Smooth muscle cell (in vitro differentiated cells): ENCODE measurements around the gene PDE6H. TPM values are rescaled to one million over a fixed set of nuclear protein-coding genes. Genes with fewer than 3 reads are reported as not detected.

Experiments
- DNase-seq: peaks from one replicate; lab custom pipeline; 2025; ENCODE audit not compliant: unreplicated experiment; lab: John Stamatoyannopoulos, UW
- H2AFZ ChIP-seq: fragments of 200-600 bp; sonication (generic); 2 replicates; pipeline ENCODE4 v1.6.0; 2016; ENCODE audit warnings: antibody characterized with exemption, low read depth, mild to moderate bottlenecking
- H3F3A ChIP-seq: fragments of 200-600 bp; sonication (generic); 2 replicates; pipeline ENCODE4 v1.6.0; 2017; ENCODE audit warnings: antibody characterized with exemption, low read depth
- H3K27ac ChIP-seq: fragments of 200-600 bp; sonication (generic); 2 replicates; pipeline ENCODE4 v1.5.1; 2016; ENCODE audit warnings: low read depth, mild to moderate bottlenecking
- H3K27me3 ChIP-seq: fragments of 200-600 bp; sonication (generic); 2 replicates; pipeline ENCODE4 v1.6.1; 2016; ENCODE audit warnings: low read depth, mild to moderate bottlenecking
- H3K36me3 ChIP-seq: fragments of 200-600 bp; sonication (generic); 2 replicates; pipeline ENCODE4 v1.5.1; 2016; ENCODE audit warnings: low read depth
- H3K4me1 ChIP-seq: fragments of 200-600 bp; sonication (generic); 2 replicates; pipeline ENCODE4 v1.5.1; 2016; ENCODE audit warnings: low read depth
- H3K4me2 ChIP-seq: fragments of 200-600 bp; sonication (generic); 2 replicates; pipeline ENCODE4 v1.6.0; 2016; ENCODE audit warnings: mild to moderate bottlenecking
- H3K4me3 ChIP-seq: fragments of 200-600 bp; sonication (generic); 2 replicates; pipeline ENCODE4 v1.5.1; 2016; ENCODE audit warnings: mild to moderate bottlenecking
- H3K79me2 ChIP-seq: fragments of 200-600 bp; sonication (generic); 2 replicates; pipeline ENCODE4 v1.6.0; 2016; ENCODE audit warnings: low read depth, mild to moderate bottlenecking
- H3K9ac ChIP-seq: fragments of 200-600 bp; sonication (generic); 2 replicates; pipeline ENCODE4 v1.6.0; 2016; ENCODE audit warnings: low read depth
- H3K9me3 ChIP-seq: fragments of 200-600 bp; sonication (generic); replicated peaks from 2 replicates; pipeline ENCODE4 v1.5.1; 2016; ENCODE audit warnings: low read depth
- H4K20me1 ChIP-seq: fragments of 200-600 bp; sonication (generic); 2 replicates; pipeline ENCODE4 v1.6.0; 2016; ENCODE audit warnings: low read depth
- WGBS: methylation state at CpG from one replicate; pipeline ENCODE4 v1.1.7; 2016; ENCODE audit warnings: low lambda C conversion rate; 5-methylcytosine and 5-hydroxymethylcytosine counted together
- polyA plus RNA-seq: library from polyadenylated mRNA; unstranded; fragments of >200 nt; fragmentation: Nextera tagmentation; extraction: Ambion mirVana; gene quantifications from 2 replicates; pipeline ENCODE4 v1.2.1, GENCODE V29; 2016
- total RNA-seq: library from RNA; depleted of rRNA; stranded (reverse); fragments of >200 nt; gene quantifications from 2 replicates; pipeline ENCODE4 v1.2.3, GENCODE V29; 2014
- TF ChIP-seq, protein P1 (sequence below): fragments of 200-600 bp; sonication (generic); IDR thresholded peaks from 2 replicates; pipeline ENCODE4 v1.5.1; 2017; ENCODE audit warnings: borderline replicate concordance, mild to moderate bottlenecking, antibody characterized with exemption; ENCODE audit not compliant: insufficient read depth, poor library complexity, severe bottlenecking

Gene PDE6H
- total and polyA plus RNA-seq, 2 experiments from 2014 or later, result not detected

DNA sequence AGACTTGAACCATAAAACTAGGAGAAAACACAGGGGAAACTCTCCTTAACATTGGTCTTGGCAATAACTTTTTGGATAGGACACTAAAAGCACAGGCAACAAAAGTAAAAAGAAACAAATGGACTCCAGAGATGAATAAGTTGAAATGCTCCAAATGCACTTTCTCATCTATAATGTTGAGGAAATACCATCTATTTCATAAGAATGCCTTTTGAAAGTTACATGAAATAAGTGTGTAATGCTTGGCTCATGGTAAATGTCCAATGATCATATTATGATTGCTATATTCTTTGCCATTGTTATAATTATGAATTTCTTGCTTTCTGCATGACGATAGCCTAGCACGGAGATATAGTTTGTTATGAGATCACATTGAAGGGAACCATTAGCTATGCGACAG, 19.8 kb downstream of the PDE6H start:
- no peak overlapping the region for H2AFZ ChIP-seq
- H3K27me3 ChIP-seq, result no peaks in the 10 kb centered on the region
- H3K9me3 ChIP-seq, result no peaks in the 10 kb centered on the region
- TF ChIP-seq, protein P1, sequence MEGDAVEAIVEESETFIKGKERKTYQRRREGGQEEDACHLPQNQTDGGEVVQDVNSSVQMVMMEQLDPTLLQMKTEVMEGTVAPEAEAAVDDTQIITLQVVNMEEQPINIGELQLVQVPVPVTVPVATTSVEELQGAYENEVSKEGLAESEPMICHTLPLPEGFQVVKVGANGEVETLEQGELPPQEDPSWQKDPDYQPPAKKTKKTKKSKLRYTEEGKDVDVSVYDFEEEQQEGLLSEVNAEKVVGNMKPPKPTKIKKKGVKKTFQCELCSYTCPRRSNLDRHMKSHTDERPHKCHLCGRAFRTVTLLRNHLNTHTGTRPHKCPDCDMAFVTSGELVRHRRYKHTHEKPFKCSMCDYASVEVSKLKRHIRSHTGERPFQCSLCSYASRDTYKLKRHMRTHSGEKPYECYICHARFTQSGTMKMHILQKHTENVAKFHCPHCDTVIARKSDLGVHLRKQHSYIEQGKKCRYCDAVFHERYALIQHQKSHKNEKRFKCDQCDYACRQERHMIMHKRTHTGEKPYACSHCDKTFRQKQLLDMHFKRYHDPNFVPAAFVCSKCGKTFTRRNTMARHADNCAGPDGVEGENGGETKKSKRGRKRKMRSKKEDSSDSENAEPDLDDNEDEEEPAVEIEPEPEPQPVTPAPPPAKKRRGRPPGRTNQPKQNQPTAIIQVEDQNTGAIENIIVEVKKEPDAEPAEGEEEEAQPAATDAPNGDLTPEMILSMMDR, result no peak
- no peak overlapping the region for H3K4me3 ChIP-seq
- no peaks in the 10 kb centered on the region for H3K36me3 ChIP-seq
- WGBS, result 95% methylated on average over 3 of the region's 3 CpGs
- no peak overlapping the region for H3K9ac ChIP-seq
- DNase-seq, result no peak
- H3K4me1 ChIP-seq, result no peaks in the 10 kb centered on the region
- H3K4me2 ChIP-seq, result no peak overlapping the region
- no peaks in the 10 kb centered on the region for H3F3A ChIP-seq
- no peaks in the 10 kb centered on the region for H3K79me2 ChIP-seq
- H4K20me1 ChIP-seq, result no peaks in the 10 kb centered on the region
- H3K27ac ChIP-seq, result peak overlapping the region; percentile 65

DNA sequence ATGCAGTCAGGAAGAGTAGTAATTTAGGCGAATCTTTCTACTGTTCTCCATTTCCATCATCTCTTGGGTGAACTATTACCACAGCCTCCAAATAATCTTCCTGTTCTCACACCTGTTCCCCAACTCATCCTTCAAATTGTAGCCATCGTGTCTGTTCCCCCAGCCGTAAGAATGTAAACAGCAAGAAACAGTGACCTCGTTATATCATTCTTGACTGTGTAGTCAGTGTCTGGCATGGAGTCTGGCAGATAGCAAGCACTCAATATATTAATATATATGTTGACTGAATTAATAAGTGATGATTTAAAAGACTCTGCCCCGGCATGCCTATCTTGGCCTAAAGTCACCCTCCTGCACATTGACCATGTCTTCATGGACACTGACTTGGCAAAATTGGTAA, 20.3 kb downstream of the PDE6H start:
- WGBS, result 30% methylated on average over 5 of the region's 5 CpGs
- Histone ChIP-seq H4K20me1 (no peaks in the 10 kb centered on the region), H3K27ac (peak overlapping the region; percentile 65), H3K36me3 (no peaks in the 10 kb centered on the region), H3K4me1 (no peaks in the 10 kb centered on the region), H3F3A (no peaks in the 10 kb centered on the region), H3K9me3 (no peaks in the 10 kb centered on the region), H3K4me3 (no peak overlapping the region), H3K9ac (peak overlapping the region; percentile 8), H3K79me2 (no peaks in the 10 kb centered on the region), H3K4me2 (peak overlapping the region; percentile 42), H3K27me3 (no peaks in the 10 kb centered on the region), H2AFZ (no peak overlapping the region)
- TF ChIP-seq, protein P1, result no peak
- DNase-seq, result no peak

DNA sequence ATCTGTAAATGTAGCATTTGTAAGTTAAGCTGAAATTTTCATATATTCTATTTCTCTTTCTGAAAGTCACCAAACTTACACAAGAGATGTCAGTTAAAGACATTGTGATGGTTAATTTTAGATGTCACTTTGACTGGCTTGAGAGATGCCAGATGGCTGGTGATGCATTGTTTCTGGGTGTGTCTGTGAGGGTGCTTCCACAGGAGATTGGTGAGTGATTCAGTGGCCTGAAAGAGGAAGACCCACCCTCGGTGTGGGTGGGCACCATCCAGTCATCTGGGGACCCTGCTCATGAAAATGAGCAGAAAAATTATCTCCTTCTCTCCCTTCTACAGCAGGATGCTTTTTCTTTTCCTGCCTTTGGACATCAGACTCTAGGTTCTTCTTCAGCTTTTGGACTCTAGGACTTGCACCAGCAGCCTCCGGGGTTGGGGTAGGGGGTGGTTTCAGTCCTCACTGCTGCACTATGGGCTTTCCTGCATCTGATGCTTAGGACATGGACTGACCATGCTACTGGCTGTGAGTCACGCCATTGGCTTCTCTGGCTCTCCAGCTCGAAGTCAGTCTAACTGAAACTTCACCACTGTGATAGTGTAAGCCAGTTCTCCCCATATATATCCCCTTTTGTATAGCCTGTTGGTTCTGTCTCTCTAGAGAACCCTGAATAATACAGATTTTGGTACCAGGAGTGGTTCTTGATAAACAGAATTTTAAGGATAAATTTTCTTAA, 20.9 kb downstream of the PDE6H start:
- Histone ChIP-seq H2AFZ (no peak overlapping the region), H3K4me1 (no peaks in the 10 kb centered on the region), H3K9ac (peak overlapping the region; percentile 10), H3K36me3 (no peaks in the 10 kb centered on the region), H3K27ac (peak overlapping the region; percentile 65), H3K9me3 (no peaks in the 10 kb centered on the region), H3K4me2 (peak overlapping the region; percentile 42), H3K27me3 (no peaks in the 10 kb centered on the region), H3K79me2 (no peaks in the 10 kb centered on the region), H3K4me3 (no peak overlapping the region), H3F3A (no peaks in the 10 kb centered on the region), H4K20me1 (no peaks in the 10 kb centered on the region)
- DNase-seq, result no peak
- TF ChIP-seq, protein P1, result no peak
- WGBS, result 24% methylated on average over 4 of the region's 4 CpGs

DNA sequence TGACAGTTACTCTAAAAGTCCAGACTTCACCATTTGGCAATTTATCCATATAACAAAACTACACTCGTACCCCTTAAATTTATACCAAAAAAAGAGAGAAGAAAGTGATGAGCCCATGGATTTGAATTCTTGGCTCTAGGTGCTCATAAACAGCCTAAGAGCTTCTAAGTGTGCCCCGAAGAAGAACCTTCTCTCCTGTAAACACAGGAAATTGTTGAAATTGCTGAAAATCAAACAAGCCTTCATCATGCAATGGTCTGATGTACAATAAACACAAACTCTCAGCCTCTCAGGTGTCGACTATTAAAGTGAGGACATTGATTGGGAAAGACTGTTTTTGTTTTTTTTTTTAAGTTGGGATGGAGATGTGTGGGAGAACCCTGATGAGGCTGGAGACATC, 21.8 kb downstream of the PDE6H start:
- Histone ChIP-seq H3F3A (no peaks in the 10 kb centered on the region), H4K20me1 (no peaks in the 10 kb centered on the region), H3K4me1 (no peaks in the 10 kb centered on the region), H3K27me3 (no peaks in the 10 kb centered on the region), H3K4me2 (peak overlapping the region; percentile 42), H3K9ac (no peak overlapping the region), H3K9me3 (no peaks in the 10 kb centered on the region), H3K27ac (peak overlapping the region; percentile 65), H3K79me2 (no peaks in the 10 kb centered on the region), H3K4me3 (no peak overlapping the region), H2AFZ (no peak overlapping the region), H3K36me3 (no peaks in the 10 kb centered on the region)
- TF ChIP-seq, protein P1, result no peak
- DNase-seq, result no peak
- 70% methylated on average over 3 of the region's 3 CpGs for WGBS
